Glomerular endothelial cell (primary cell): ENCODE data around the gene NSG1. TPM values are rescaled to one million over a fixed set of nuclear protein-coding genes. Genes with fewer than 3 reads are reported as not detected.

ENCODE experiments used
- DNase-seq: peaks from one replicate; pipeline ENCODE4 v3.0.0-alpha.2; 2011; ENCODE audit warnings: low read depth, low spot score; ENCODE audit errors: extremely low read depth
- total RNA-seq: library from RNA; depleted of rRNA; stranded (reverse); fragments of >200 nt; gene quantifications from 2 replicates; pipeline ENCODE4 v1.2.3, GENCODE V29; 2015

The NSG1 gene
- total RNA-seq, 1 donor from 2014 or later = not detected

- no peak for DNase-seq
These were observed 8.5 kb downstream of the NSG1 start for GRCh38 chr4:4395371-4395770.

DNA sequence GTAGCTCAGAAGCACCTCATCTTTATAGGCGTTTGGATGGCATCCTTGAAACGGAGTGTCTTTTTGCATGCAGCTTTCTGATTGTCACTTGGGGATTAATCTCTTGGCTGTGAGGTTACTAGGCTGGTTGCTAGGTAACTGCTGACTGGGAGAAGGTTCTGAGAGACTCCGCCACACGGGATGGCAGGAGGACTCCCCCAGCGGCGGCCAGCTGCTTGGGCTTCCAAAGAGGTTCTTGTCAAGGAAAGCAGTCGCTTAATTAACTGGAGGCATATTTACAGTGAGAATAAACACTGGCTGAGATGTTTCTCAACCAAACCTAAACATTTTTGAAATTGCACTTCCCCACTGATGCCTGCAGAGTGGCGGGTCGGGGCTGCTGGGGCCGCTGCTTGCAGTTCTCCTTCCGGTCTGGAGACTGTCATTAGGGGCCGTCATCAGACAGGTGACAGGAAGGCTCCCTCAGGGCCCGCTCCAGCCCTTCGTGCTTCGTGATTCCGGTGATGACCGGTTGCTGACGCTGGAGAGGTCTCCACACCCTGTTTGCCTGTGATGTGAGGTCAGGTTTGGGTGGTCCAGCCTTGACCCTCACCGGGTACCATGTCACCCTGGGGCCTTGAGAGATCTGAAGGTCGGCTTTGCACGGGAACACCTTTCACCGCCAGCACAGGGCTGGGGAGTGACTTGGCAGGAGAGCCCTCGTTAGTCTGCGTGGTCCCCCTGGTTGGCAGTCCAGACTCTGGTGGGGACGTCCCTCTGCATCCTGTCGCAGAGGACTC lies 9.1 kb downstream of the NSG1 start:
- DNase-seq = no peak

DNA sequence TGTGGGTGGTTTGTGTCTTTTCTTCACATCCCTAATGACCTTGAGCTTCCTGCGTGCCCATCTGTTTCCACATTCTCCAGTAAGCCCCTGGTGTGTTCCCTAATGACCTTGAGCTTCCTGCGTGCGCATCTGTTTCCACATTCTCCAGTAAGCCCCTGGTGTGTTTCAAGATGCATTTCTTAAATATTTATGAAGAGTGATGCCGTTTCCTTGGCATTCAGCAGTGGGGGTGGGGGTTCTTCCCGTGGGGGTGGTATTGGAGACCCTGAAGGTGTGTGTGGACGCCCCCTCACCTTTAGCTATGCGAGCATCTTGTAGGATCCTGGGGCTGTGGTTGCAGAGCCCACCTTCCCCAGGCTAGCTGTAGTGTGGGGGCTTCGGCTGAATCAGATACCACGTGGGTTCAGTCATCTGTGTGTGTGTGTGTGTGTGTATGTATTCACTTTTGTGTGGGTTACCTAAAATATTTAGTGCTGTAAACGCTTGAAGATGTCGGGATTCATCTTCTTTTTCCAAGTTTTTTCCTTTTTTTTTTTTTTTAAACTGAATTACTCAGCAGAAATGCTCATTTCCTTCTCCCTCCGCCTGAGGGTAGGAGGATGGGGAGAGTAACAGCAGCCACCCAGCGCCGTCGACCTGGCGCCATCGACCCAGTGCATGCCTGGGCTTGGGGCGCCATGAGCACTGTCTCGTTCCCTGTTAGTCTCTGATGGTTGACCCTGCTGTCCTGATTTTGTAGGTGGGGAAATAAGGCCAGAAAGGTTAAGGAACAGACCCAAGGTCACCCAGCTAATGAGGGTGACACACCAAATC lies 9.9 kb downstream of the NSG1 start:
- DNase-seq = no peak

DNA sequence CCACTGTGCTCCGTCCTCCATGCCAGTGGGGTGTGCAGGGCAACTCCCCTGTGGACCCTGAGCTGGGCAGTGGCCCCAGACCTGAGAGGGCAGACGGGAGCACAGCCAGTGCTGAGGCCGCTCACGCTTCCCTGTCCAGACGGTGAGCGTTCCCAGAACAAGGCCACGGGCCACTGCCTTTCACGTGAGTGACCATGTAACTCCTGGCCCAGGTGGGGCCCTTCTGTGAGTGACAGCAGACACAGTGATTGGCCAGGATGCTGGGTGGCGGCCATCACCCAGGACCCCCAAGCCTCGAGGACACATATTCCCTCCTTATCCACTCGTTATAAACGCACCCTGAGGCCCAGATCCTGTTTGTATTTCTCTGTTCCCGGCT lies 10.5 kb downstream of the NSG1 start:
- DNase-seq = no peak

DNA sequence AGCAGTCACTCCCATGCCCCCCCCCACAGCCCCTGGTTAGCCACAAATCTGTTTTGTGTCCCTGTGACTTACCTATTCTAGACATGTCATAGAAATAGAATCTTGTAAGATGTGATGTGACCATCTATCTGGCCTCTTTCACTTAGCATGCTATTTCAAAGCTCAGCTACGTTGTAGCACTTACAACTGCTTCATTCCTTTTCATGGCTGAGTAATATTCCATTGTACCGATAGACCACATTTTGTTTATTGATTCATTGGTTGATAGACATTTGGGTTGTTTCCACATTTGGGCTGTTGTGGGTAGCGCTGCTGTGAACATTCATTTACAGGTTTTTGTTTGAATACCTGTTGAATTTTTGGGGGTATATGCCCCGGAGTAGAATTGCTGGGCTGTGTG lies 11.5 kb downstream of the NSG1 start:
- DNase-seq = no peak

GRCh38 chr4:4401036-4401435 lies 14.1 kb downstream of the NSG1 start:
- no peak for DNase-seq

DNA sequence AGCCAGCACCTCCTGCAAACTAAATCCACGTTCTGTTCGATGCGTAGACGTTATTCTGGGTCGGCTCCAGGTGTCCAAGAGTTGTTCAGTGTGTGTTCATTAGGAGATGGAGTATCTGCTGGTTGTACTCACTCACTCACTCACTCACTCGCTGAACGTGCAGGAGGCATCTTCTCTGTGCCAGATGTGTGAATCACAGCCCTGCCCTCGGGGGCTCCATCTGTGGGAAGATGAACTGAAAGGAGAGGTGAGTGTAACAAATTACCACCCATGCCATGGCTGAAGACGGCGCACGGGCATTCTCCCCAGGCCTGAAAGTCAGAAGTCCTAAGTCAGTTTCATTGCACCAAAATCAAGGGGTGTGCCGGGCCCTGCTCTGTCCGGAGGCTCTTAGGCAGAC lies 16.1 kb downstream of the NSG1 start:
- DNase-seq = no peak

- no peak for DNase-seq
These were observed 18.6 kb downstream of the NSG1 start for GRCh38 chr4:4405358-4405962.

- no peak for DNase-seq
These were observed 19.8 kb downstream of the NSG1 start for GRCh38 chr4:4406455-4407298.

- DNase-seq = no peak
These were observed 20.6 kb downstream of the NSG1 start for GRCh38 chr4:4407299-4408131.

GRCh38 chr4:4408132-4408523 lies 21.2 kb downstream of the NSG1 start:
- no peak for DNase-seq

DNA sequence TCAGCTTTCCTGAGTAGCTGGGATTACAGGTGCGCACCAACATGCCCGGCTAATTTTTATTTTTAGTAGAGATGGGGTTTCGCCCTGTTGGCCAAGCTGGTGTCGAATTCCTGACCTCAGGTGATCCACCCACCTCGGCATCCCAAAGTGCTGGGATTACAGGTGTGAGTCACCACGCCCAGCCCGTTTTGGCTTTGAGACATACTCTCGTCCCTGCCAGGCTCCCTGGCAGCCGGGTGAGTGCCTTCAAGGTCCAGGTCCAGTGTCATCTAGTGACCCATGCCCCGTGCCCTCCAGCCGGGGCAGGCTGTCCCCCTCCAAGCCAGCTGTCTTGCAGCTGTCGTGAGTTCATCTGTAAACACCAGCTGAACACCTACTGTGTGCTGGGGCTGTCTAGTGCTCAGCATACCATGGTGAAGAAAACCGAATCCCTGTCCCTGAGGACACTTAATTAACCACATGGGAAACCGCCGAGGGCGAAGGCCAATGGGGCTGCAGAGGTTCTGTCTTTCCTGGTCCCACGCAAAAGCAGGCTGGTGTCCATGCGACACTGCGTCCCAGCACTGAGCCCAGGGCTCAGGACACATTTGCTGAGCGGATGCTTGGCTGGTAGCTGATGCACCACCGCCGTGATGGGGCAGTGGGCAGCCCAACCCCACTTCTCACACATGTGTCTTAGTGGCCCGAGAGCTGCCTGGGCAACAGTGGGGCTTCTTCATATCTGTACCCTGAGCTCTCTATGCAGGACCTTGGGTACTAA lies 21.9 kb downstream of the NSG1 start:
- no peak for DNase-seq

GRCh38 chr4:4409416-4410115 lies 22.7 kb downstream of the NSG1 start:
- no peak for DNase-seq

DNA sequence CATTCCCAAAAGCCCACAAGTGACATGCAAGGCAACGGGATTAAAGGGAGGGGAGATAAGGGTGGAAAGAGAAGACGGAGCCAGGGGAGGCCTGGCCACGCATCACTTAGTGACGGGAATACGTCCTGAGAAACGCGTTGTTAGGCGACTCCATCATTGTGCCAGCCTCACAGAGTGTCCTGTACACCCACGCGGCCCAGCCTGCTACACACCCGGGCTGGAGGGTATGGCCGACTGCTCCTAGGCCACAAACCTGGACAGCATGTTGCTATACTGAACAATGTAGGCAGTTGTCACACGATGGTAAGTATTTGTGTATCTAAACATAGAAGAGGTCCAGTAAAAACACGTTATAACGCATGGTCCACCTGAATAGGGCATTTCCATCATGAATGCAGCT lies 23.4 kb downstream of the NSG1 start:
- DNase-seq = no peak

GRCh38 chr4:4411906-4412305 lies 25.0 kb downstream of the NSG1 start:
- DNase-seq = no peak

GRCh38 chr4:4412641-4413372 lies 25.9 kb downstream of the NSG1 start:
- DNase-seq = no peak

- no peak for DNase-seq
These were observed 26.4 kb downstream of the NSG1 start for GRCh38 chr4:4413373-4413725.

- no peak for DNase-seq
These were observed 26.9 kb downstream of the NSG1 start for GRCh38 chr4:4413806-4414205.
